ENCODE data around the gene CEP192. TPM values are rescaled to one million over a fixed set of nuclear protein-coding genes. Genes with fewer than 3 reads are reported as not detected.
"Not testable (repeated sequence)": the region's sequence is repeated elsewhere in the genome, so short reads cannot be mapped to it uniquely, and the experiment has no call there.

The CEP192 gene
- total RNA-seq, 1 donor from 2014 or later, result 34.4 TPM

DNA sequence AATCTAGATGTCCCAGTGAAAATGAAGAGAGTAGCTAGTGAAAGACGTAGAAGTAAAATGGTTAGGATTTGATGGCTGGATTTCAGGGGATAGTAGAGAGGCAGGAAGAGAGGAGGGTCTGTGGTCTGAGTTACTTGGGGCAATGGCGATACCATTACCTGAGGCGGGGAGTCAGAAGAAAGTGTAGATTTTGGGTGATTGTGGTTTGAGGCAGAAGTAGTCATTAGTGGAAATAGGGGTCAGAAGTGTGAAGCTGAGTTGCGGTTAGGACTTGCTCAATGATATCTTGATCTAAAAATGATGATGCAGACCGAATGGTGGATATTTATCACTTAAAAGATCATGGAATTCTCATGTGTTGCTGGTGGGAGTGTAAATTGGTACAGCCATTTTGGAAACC lies 41.0 kb downstream of the CEP192 start:
- DNase-seq, result no peak

DNA sequence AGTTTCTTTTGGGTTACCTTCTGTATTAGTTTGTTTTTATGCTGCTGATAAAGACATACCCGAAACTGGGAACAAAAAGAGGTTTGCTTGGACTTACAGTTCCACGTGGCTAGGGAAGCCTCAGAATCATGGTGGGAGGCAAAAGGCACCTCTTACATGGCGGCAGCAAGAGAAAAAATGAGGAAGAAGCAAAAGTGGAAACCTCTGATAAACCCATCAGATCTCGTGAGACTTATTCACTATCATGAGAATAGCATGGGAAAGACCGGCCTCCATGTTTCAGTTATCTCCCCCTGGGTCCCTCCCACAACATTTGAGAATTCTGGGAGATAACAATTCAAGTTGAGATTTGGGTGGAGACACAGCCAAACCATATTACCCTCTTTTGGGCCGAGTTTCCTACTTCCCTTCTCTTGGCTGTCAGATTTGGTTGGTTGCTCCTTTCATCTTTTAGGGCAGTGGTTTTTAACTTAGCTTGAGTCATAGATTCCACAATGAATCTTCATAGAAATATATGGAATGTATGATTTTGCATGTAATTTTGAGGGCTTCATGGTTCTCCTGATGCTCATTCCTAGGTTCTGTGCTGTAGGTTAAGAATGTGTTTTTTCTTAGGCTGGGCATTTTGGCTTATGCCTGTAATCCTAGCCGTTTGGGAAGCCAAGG lies 44.2 kb downstream of the CEP192 start:
- DNase-seq, result no peak

GRCh38 chr18:13036622-13037320 lies 45.6 kb downstream of the CEP192 start:
- no peak for DNase-seq

DNA sequence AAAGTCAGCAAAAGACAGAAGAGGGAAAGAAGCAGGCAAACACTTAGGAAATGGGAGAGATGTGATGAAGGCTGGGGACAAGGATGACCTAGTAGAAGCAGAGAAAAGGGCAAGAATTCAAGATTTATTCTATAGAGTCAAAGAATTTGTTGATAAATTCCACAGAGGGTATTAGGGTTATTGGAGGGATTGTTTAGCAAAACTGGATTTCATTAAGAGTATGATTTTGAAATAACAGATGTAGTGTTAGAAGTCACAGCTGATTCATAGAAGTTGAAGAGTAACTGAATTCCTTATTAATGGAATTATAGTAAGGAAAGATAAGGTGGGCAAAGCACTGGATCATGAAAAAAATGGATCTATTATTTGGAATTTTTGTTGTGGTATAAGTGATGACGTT lies 48.6 kb downstream of the CEP192 start:
- no peak for DNase-seq

- DNase-seq, result no peak
Observed at GRCh38 chr18:13043066-13043465, 51.9 kb downstream of the CEP192 start.

GRCh38 chr18:13048061-13048595 lies 57.0 kb downstream of the CEP192 start:
- no peak for DNase-seq

GRCh38 chr18:13051159-13051558 lies 60.0 kb downstream of the CEP192 start:
- no peak for DNase-seq

DNA sequence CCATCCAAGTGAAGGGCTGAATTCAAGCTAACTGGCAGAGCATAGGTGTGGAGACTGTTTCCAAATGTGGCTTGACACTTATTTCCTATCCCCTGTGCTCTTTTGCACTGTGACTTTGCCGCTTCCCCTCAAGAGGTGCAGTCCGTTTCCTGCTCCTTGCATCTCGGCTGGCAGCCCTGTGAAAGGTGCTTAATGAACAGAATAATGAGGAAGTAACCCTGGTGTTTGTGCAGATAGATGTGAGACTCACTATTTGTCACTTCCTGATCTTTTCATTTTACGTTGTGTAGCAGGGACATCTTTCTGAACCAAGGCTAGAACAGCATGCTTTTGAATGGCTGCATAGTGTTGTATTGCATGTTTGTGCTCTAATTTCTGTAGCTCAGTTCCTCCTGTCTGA lies 60.8 kb downstream of the CEP192 start:
- no peak for DNase-seq

GRCh38 chr18:13054336-13054735 lies 63.2 kb downstream of the CEP192 start:
- no peak for DNase-seq

DNA sequence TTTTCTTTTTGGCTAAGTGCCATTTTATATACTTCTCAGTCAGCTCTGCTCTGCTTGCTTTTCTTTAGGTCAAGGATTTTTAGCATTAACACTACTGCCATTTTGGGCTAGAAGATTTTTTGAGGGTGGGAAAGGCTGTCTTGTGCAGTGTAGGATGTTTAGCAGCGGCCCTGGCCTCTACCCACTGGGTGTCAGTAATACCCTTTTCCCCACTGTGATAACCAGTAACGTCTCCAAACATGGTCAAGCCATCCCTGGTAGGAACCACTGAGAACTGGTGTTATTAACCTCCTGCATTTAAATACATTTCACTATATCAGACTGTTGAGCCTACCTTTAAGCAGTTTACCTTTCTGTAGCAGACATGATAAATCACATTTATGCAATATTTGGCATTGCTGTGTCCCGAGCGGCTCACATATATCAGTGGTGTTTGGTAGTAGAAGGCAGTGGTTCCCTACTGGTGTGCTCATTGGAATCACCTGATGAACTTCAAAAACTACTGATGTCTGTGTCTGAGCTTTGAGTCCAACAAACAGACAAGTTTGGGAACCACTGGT lies 70.5 kb downstream of the CEP192 start:
- no peak for DNase-seq

DNA sequence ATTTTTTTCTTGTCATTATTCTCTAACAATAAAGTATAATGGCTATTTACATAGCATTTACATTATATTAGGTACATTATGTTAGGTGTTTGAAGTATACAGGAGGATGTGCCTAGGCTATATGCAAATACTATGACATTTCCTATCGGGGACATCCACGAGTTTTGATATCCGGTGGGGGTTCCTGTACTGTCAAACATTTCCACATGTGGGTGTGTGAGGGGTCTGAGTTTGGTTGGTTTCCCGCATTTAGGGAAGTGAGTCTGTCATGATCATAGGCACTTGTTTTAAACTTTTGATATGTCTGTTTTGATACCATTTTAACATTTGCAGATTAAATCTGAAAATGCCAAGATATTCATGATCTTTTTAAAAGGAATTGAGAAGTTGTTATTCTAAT lies 76.0 kb downstream of the CEP192 start:
- DNase-seq, result no peak

DNA sequence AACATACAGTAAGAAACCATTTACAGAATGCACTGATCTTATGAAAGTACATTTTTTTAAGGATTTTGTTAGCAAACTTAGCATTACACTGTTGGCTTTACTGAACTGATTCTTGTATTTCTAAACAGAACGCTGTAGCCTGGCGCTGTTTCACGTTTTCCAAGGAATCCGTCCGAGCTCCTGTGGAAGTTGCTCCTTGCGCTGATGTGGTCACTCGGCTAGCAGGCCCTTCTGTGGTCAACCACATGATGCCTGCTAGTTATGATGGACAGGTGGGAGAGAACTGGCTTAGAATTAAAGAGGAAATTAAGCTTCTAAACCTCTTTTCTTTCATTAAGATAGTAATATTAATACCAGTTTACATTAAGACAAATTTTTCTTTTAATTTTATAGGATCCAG lies 76.8 kb downstream of the CEP192 start:
- DNase-seq, result no peak

GRCh38 chr18:13070460-13070859 lies 79.3 kb downstream of the CEP192 start:
- no peak for DNase-seq

GRCh38 chr18:13076886-13077285 lies 85.7 kb downstream of the CEP192 start:
- DNase-seq, result no peak

DNA sequence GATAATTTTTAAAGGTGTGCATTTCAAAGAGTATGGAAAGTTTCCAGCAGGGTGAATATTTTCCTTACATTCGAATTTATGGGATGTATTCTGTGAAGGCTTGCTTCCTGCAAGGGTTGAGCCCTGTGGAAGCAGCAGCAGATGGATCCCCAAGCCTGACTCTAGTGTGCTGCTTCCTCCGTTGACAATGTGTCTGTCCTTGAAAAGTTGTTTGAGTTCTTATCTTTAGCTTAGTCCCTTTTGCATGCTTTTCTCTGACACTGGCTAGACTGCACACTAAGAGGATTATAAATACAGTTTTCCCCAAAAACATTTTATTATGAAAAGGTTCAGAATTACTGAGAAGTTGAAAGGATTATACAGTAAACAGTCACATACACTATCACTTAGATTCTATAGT lies 86.3 kb downstream of the CEP192 start:
- DNase-seq, result no peak

DNA sequence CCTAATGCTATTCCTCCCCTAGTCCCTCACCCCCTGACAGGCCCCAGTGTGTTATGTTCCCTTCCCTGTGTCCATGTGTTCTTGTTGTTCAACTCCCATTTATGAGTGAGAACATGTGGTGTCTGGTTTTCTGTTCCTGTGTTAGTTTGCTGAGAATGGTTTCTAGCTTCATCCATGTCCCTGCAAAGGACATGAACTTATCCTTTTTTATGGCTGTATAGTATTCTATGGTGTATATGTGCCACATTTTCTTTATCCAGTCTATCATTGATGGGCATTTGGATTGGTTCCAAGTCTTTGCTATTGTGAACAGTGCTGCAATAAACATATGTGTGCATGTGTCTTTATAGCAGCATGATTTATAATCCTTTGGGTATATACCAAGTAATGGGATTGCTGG lies 86.9 kb downstream of the CEP192 start:
- not testable (repeated sequence) for DNase-seq

DNA sequence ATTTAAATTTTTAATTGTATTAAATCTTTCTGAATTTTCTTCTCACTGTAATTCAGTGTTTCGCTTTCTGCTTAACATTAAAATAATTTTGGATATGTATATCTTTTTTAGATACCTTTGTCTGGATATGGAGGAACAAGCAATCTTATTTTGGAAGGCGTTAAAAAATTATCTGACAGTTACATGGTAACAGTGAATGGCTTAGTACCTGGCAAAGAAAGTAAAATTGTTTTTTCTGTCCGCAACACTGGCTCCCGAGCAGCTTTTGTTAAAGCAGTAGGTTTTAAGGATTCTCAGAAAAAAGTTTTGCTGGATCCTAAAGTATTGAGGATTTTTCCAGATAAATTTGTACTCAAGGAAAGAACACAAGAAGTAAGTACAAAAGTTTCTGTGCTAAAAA lies 95.7 kb downstream of the CEP192 start:
- no peak for DNase-seq

GRCh38 chr18:13095466-13095865 lies 104.3 kb downstream of the CEP192 start:
- DNase-seq, result no peak

- no peak for DNase-seq
Observed at GRCh38 chr18:13096232-13096631, 105.1 kb downstream of the CEP192 start.

GRCh38 chr18:13096719-13097118 lies 105.6 kb downstream of the CEP192 start:
- no peak for DNase-seq

- not testable (repeated sequence) for DNase-seq
Observed at GRCh38 chr18:13098104-13098503, 106.9 kb downstream of the CEP192 start.

DNA sequence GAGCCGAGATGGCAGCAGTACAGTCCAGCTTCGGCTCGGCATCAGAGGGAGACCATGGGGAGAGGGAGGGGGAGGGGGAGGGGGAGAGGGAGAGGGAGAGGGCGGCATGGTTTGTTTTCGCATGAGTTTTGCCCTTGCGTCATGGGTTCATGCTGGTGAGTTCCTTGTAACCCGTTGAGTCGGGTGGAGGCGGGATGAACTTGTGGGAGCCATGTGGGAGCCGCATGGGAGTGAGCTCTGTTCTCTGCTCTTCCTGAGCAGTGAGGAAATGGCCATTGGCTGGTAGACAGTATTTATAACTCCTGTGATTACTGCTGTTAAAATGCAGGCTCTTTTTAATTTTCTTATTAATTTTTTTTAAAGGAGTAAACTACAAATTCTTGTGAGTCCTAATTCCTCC lies 108.0 kb downstream of the CEP192 start:
- no peak for DNase-seq

DNA sequence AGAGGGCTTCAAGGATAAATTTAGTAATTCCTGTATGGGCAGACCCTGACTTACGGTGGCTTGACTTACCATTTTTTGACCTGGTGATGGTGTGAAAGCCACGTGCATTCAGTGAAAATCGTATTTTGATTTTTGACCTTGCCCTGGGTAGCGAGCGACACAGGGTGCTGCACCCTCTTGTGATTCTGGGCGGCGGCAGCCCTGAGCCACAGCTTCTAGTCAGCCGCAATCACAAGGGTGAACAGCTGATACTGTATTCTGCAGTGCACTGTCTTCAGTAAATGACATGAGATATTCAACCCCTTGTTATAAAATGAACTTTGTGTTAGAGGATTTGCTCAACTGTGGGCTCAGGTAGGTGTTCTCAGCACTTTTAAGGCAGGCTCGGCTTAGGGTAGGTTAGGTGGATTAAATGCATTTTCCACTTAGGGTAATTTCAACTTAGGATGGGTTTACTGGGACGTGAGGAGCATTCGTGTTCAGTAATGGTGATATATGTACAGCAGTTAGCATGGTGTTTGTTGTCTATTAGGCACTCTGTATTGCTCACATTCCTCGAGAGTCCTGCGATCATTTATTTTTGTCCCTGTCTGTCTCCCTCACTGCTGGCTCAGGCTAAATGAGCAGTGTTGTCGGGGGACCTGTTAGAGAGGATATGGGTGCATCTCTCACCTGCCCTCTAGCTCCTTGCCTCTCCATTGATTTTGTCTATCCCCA lies 109.9 kb downstream of the CEP192 start:
- DNase-seq, result no peak
